HG03095 (cell line): ENCODE measurements around the gene COQ6.
"Not testable (repeated sequence)": the region's sequence is repeated elsewhere in the genome, so short reads cannot be mapped to it uniquely, and the experiment has no call there.

Source experiments
- ATAC-seq: cut with Tn5 transposase; IDR thresholded peaks from one replicate; pipeline ENCODE4 v1.9.1; 2021; ENCODE audit warnings: moderate library complexity; ENCODE audit not compliant: unreplicated experiment

Gene COQ6

DNA sequence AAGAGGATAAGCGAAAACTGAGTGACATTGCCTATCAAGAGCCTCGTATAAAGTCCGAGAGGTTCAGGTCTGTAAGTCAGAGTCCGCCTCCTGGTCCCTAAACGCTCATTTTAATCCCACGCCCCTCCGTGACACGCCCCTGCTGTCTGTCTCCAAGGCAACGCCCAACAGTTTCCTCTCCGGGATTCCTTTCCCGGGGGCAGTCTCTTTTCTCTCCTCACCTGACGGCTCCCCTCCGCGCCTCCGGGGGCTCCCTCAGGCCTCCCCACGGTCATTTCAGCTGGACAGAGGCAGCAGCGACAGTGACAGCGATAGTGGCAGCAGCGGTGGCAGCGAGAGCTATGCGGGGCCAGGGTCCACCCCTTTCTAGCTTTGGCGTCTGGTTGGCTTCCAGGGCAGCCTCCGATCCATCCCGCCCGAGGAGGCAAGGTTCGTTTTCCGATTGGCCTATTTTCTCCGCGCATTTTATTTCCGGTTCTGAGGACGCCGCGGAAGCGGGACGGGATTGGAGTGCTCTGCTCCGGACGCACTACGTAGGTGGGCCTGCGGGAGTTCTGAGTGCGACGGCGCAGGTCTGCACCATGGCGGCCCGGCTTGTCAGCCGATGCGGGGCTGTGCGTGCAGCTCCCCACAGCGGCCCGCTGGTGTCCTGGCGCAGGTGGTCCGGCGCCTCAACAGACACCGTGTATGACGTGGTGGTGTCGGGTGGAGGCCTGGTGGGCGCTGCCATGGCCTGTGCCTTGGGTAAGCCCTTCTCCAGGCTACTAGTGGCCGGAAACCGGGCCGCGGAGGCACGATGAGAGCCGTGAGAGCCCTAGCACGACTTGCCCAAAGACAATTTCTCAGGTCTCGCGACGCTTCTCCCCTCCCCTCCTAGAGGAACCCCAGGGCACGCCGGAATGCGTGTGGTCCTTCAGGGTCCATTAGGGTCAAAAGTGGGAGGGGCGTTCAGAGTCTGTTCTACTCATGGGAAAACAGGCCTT, at the start of gene COQ6, which contains the start of gene FAM161B:
Gene COQ6 (plus strand): TSS at position 551 of the 983 bp plus-strand sequence. CDS start 31 bp downstream, at position 582.
Gene FAM161B (minus strand): TSS at position 343 of the 983 bp plus-strand sequence. CDS start 68 bp downstream, at position 275.
- ATAC-seq = peak; percentile 81

DNA sequence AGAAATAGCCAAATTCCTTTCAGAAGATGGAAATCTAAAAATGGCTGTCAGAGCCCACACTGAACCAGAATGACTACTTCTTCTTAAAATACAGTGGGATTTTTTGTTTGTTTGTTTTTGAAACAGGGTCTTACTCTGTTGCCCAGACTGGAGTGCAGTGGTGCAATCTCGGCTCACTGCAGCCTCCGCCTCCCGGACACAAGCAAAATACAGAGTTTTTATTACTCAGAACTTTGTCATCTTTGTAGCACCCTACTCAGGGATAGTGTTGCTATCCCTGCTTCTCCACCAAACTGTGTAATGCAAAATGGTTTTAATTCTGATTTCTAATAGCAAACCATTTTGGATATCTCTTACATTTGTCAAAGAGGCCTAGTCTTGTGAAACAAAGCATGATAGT, 47.1 kb upstream of the COQ6 start:
- no peak for ATAC-seq

DNA sequence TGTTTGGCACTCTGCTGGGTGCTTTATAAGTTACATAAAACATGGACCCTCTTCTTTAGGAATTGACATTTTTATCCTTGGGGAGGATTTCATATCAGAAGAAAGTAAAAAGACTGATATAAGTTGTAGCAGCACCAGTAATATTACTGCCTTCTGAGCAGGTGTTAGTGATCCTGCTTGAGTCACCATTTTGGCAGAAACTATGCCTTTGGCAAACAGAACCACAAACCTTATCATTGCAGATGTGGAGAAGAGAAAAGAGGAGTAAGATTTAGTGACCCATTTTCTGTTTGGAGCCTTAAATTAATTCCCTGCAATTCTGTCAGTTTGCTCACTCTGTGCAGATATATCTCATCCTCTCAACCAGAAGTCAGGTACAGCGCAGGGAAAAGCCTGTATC, 40.4 kb upstream of the COQ6 start:
- ATAC-seq = no peak

DNA sequence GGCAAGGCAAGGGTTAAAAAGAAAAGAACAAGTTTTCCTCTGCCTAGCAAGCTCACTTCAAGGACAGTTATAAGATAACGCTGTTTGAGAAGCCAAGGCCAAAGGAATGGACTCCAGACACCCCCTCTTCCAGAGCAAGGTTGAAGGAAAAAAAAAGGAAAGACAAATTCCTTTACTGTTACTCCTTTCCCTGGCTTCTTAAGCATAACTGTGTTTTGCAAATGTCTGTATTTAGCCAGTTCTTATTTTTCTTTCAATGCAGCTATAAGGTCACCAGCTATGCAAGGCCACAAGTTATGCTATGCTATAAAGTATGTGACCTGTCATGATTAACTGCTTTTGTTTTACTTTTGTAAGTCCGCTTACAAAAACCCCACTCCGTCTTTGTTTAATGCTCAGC, 36.8 kb upstream of the COQ6 start:
- no peak for ATAC-seq

DNA sequence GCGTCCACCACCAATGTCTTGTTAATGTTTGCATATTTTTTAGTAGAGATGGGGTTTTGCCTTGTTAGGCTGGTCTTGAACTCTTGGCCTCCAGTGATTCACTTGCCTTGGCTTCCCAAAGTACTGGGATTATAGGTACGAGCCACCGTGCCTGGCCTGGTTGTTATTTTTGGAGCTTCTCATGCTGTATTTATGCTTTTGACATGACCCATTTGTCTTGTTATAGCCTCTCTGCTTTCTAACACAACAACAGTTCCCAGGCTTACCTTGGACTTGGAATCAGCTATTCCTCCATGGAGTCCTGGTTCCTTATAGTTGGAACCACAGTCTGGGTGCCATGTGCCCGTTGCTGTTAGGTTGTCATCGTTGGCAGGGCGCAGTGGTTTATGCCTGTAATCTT, 33.8 kb upstream of the COQ6 start:
- ATAC-seq = no peak

DNA sequence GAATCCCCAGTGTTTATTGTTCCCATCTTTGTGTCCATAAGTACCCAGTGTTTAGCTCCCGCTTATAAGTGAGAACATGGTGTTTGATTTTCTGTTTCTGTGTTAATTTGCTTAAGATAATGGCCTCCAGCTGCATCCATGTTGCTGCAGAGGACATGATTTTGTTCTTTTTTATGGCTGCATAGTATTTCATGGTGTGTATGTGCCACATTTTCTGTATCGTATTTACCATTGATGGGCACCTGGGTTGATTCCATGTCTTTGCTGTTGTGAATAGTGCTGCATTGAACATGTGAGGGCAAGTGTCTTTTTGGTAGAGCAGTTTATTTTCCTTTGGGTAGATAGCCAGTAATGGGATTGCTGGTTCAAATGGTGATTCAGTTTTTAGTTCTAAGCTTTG, 30.6 kb upstream of the COQ6 start:
- not testable (repeated sequence) for ATAC-seq

DNA sequence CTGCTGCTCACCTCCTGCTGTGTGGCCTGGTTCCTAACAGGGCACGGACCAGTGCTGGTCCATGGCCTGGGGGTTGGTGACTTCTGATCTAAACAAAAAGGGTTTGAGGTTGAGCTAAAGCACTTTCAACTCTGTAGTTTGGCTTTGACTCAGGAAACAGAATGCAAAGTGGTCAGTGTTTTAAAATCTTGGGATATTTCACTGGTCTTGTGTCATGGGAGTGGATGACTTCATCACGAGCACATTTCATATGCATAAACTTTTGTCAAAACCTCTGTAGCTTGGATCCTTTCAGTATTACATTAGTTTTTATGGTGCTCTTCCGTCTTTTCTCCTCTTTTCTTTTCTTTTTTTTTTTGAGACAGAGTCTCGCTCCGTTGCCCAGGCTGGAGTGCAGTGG, 25.8 kb upstream of the COQ6 start:
- no peak for ATAC-seq

DNA sequence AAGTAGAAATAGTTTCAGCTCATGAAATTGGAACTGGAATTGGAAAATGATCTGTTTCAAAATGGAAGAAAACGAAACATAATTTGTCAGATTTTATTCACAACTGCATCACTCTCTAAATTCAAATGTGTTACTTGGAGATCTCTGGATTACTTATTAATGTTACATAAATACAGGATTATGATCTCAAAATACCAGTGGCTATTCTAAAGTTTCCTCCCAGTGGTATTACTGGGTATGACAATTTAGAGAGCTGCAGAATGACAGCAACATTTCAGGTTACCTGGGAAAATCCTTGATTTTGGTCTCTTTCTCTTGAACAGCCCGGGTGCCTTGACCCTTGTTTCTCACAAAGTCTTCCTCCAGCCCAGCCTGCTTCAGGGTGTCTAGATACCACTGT, 14.4 kb upstream of the COQ6 start:
- ATAC-seq = no peak

DNA sequence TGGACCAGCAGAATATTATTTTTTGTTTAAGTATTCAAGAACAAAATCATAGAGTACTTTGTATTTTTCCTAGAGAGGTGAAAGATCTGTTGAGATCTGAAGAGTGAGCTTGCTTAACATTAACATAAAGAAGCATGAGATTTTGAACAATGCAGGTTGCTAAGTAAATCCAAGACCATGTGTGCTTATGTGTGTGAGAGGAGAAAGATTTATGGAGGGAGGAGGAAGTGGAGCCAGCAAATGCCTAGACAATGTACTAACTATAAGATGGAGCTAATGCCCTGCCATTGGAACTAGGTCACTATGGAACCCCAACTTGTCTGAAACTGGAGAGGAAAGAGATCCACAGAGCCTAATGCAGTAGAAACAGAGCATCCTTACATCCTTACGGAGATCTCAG, 13.6 kb upstream of the COQ6 start:
- ATAC-seq = no peak

DNA sequence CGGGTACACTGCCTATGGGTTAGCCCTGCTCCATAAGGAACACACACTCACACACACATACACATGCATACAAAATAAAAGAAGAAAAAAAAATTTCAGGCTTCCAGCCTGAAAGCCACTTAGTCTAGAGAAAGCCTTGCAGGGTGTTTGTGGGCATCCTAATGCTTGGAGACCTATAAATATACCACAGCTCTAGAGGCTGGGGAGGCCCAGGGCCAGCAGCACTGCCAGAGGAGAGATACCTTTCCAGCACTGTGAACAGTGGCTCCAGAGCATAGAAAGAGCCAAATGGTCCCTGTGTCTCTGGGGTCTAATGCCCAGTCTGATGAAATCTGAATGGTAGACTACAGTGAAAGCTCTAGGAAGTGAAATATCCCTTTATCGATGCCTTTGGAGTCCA, 13.1 kb upstream of the COQ6 start:
- no peak for ATAC-seq

DNA sequence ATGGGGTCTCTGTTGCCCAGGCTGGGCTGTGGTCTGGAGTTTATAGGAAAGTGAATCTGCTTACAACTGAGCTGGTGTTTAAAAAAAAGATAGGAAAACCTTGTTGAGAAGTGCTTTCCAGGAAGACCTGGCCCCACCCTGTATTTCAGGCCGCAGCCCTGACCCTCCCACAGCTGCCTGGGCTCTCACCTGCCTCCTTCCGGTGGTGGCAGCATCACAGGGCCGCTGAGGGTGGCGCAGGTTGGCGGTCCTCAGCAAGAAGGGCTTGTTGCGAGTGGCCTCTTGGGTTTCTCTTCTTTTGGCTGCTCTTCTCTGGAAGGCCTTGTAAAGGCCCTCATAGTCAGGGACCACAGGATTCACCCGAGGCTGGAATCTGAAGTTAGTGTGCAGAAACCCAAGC, 7.9 kb upstream of the COQ6 start:
- ATAC-seq = no peak

DNA sequence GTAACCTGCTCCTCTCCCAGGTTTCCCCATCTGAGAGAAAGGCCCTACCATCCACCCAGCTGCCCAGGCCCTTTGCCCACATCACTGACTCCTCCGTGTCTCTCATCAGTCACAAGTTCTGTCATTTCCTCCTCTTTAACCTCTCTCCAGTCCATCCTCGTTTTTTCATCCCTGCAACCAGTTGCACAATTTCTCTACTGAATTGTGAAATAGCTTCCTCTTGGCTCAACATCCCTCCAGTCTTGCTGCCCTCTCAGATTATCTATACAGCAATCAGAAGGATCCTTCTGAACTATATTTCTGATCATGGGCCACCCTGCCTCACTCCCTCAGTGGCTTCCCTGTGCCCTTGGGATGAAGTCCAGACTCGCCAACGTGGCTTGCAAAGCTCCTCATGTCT, 7.0 kb upstream of the COQ6 start:
- ATAC-seq = no peak

DNA sequence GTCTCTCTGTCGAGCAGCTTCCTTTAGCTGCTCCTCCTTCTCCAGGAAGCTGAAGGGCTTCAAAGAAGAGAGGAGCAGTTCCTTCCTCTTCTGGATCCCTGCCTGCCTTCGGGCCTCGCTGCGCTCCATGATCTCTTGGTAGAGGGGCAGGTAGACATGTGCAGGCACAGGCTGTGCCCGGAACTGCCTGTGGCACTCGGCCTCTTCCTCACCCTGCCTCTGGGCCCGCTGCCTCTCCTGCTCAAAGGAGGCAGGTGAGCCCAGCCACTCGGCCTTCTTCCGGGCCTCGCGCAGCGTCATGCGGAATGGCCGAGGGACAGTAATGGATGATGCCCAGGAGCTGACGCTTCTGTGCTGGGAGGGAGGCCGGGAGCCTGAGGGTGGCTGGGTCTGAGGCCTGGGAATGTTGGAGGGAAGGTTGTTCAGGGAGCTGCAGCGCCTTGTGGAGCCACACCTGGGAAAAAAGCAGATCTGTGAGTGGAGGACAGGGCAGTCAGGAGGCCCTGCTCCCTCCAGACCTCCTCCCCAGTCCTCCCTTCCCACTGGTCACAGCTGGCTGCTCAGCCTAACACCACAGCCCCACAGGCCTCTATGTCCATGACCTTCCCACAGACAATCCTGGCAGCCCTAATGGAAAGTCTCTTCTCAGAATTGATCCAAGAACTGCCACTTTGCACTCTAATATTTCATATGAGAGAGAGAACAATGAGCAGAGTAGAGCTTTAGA, 5.5 kb upstream of the COQ6 start:
- no peak for ATAC-seq

DNA sequence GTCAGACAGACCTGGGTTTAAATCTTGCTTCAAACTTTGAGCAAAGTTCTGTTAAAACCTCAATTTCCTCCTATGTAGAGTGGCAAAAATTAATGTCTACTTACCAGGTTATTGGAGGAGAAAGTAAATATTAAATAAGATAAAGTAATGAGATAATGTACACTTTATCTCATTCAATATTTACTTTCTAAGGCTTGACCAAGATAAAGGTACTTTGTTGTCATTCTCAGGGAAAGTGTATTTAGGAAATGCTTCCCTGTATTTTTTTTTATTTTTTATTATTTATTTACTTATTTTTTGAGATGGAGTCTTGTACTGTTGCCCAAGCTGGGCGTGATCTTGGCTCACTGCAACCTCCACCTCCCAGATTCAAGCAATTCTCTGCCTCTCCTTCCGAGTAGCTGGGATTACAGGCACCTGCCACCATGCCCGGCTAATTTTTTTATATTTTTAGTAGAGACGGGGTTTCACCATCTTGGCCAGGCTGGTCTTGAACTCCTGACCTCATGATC, 4.9 kb upstream of the COQ6 start:
- no peak for ATAC-seq

DNA sequence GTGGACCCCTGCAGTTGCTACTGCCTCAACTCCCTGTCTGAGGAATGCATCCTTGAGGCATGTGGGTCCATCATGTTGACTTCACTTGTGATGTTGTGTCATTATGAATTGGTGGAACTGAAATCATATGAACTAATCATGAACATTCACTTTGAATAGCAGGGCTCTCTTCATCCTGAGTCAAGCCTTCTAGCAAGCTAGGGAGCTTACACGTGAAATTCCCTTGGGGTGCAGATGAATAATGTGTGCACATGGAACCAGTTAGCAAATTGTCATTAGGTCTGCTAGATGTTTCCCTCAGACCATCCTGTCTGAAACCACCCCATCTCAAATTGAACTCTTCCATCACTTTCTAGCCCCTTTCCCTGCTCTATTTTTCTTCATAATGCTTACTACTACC, 3.6 kb downstream of the COQ6 start:
- no peak for ATAC-seq

DNA sequence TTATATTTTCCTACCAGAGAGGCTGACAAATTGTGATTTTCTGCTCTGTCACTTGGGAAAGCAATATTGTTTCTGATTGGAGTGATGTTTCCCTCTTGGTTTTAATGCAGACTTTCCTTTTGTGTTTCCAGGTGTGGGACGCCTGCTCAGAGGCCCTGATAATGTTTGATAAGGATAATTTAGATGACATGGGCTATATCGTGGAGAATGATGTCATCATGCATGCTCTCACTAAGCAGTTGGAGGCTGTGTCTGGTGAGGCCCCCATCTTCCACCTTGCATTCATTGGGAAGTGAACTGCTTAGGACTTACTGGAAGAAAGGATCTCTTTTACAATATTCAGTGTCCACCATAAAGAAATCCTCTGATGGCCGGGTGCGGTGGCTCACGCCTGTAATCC, 5.6 kb downstream of the COQ6 start:
- no peak for ATAC-seq

DNA sequence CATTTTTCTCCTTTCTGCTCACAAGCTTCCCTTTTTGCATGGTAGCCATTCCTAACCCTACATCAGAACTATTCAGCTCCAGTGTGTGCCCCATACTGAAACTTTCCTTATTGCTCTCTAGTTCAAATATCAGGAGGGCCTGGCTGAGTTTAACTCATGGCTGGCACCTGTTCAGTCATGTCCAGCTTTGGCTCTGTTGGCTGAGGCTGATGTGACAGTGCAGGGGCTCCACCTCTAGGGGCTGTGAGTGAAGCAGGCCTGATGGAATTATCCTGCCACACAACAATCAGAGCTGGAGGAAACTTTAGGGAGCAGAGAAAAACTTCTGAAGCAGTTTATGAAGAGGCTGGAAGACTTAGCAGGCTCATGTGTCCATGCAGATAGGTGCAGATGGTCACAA, 8.5 kb downstream of the COQ6 start:
- no peak for ATAC-seq

DNA sequence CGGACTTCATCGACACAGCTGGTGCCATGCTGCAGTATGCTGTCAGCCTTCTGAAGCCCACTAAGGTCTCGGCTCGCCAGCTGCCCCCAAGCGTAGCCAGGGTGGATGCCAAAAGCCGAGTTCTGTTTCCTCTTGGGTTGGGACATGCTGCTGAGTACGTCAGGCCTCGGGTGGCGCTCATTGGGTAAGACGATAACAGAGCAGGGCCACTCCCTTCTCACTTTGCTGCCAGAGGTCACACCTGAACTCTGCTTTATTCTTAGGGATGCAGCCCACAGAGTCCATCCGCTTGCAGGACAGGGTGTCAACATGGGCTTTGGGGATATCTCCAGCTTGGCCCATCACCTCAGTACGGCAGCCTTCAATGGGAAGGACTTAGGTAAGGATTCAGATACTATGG, 11.1 kb downstream of the COQ6 start:
- ATAC-seq = no peak

DNA sequence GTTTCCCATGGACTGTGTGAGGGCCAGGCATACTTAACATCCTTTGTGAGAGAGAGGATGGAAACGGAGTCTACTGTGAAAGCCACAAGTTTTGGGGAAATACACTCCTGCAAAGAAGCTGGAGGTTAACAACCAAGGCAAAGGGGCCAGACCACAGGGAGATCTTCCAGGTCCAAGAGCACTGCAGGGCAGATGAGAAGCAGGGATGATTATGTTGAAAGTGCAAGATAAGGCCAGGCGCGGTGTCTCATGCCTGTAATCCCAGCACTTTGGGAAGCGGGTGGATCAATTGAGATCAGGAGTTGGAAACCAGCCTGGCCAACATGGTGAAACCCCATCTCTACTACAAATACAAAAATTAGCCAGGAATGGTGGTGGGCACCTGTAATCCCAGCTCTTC, 15.1 kb downstream of the COQ6 start:
- ATAC-seq = no peak

DNA sequence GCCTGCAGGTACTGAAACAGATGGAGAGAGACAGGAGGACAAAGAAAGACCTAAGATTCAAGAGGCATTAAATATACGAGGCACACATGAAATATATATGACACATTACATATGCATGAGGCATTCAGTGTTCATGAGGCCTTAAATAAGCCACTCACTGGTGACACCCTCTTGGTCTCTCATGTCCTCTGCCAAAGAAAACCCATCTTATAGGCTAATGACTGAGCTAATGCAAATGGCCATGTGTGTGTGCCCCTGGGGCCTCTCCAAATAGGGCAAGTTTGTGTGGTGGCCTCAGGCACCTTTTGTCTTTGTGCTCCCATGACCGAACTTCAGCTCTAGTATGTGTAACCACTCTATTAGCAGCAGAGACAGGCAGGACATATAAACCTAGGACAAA, 18.8 kb downstream of the COQ6 start:
- ATAC-seq = no peak

DNA sequence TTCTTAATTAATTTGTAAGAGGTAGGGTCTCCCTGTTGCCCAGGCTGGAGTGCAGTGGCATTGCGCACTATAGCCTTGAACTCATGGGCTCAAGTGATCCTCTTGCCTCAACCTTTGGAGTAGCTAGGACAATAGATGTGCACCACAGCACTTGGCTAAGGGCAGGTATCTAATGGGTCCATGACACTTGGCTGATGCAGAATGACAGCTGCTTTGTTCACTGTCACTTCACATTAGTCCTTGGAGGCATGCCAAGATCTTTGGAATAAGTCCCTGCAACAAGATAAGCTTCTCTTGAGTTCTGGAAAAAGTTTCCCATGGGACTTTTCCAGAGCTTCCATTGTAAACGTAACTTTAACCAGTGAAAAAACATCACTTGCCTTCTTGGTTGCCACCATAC, 23.4 kb downstream of the COQ6 start:
- ATAC-seq = no peak

DNA sequence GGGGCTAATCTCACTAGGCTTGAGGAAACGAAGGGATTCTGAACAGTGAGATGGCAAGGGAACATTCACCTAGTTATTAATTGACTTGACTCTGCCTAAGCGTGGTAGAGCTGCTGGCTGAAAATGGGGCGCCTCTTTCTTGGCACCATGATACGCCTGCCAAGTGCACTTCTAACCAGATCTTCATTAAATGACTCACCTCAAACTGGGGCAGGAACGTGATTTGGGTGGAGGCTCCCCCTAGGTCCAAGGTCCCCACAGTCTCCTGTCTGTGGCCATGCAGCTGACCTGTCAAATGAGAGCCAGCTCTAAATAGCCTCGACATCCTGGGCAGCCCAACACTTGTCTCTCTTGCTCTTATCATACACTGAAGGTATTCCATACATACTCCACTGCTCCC, 26.0 kb downstream of the COQ6 start:
- no peak for ATAC-seq
